CD4-positive, alpha-beta T cell treated with Interleukin-15 for 4 hours (primary cell): ENCODE measurements around the gene TCF7.

Source experiments
- DNase-seq: peaks from one replicate; pipeline ENCODE4 v3.0.0-alpha.2; 2020; ENCODE audit warnings: low spot score

Gene TCF7

DNA sequence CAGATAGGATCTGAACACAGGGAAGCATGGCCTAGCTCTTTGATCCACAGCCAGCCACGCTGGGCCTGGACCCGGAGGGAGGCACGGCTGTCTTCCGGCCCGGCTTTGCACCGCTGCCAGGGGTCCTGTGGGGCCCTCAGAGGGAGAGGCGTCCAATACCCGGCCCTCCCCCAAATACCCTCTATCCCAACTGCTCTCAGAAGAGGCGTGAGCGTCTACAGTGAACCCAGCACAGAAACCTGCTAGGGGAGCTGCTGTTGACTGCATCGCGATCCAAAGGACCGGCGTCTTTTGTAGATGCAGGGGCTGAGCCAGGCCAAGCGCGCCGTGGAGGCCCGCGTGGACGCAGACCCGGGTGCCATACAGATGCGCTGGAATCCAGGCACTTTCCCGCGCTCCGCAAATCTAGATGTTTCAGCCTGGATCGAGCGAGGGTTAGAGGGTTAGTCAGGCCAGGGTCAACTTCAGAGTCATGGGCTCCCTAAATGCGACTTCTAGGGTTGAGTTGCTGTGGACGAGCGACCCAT is 1.1 kb upstream of the TCF7 start:
- no peak for DNase-seq

DNA sequence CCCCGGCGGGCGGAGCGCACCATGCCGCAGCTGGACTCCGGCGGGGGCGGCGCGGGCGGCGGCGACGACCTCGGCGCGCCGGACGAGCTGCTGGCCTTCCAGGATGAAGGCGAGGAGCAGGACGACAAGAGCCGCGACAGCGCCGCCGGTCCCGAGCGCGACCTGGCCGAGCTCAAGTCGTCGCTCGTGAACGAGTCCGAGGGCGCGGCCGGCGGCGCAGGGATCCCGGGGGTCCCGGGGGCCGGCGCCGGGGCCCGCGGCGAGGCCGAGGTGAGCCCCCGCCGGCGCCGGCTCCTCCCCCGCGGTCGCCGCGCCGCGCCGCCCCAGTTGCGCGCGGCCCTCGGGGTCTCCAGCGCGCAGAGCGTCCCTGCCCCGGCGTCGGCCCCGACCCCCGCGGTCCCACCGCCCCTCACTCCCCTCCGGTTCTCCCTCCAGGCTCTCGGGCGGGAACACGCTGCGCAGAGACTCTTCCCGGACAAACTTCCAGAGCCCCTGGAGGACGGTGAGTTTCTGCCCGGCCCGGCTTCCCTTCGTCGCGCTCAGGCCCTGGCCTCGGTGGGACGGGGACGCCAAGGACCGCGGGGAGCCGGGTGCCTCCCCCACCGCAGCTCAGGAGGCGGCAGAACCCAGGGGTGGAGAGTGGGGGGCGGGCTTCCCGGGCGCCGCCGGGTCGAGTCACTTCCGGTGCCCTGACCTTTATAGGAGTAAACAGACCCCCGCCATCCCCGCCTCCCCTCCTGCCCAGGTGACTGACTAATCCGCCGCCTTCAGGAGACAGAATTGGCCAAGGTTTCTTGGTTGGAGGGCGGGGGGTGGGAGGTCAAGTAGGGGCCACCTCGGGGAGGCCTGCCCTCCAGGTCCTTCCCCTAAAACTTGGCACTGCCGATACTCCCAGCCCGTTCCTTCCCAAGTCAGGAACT is 665 bp downstream of the TCF7 start:
- peak; percentile 86 for DNase-seq

GRCh38 chr5:134115806-134116175 is 1.3 kb downstream of the TCF7 start:
- DNase-seq, result no peak

GRCh38 chr5:134116286-134116685 is 1.8 kb downstream of the TCF7 start:
- DNase-seq, result no peak

DNA sequence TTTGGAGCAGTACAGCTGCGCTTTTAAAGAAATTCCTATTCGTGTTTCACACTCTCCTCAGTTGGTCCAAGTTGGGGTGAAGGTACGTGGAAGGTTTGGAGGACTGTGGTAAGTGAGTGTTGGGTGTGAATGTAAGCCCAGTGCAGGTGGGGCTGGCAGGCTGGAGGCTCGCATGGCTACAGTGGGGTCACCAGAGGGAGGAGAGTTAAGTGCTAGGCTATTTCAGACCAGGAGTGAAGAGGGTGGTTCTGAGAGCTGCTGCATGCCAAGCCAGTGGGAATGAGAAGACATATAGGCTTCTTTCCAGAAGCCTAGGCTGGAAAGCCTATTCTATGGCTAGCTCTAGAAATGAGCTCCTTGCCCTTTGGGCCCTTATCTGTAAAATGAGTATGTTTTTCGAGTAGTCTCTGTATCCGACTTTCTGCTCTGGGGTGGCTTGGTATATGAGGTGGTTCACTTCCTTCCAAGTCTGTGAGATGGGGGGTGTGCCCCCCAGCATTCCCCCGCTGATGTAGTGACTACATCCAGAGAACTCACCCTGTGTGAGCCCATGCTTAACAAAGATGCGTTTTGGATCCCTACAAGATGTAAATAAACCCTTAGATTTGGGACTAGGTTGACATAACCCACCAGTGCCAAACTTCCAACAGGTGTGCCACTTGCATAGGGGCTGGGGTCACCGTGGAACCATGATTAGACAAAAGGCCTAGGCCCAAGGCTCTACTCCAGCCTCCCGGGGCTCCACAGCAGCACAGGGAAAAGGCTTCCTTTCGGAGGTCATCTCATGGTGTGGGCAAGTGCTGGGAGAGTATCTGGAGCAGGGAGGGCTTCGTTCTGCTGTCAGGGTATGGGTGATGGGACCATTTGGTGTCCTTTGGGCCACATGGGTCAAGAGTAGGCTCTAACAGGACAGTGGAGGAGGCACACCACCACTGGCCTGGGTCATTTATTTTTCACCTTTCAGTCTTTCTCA is 2.6 kb downstream of the TCF7 start:
- no peak for DNase-seq

GRCh38 chr5:134118212-134118835 is 3.8 kb downstream of the TCF7 start:
- no peak for DNase-seq

GRCh38 chr5:134119720-134120119 is 5.2 kb downstream of the TCF7 start:
- DNase-seq, result no peak

DNA sequence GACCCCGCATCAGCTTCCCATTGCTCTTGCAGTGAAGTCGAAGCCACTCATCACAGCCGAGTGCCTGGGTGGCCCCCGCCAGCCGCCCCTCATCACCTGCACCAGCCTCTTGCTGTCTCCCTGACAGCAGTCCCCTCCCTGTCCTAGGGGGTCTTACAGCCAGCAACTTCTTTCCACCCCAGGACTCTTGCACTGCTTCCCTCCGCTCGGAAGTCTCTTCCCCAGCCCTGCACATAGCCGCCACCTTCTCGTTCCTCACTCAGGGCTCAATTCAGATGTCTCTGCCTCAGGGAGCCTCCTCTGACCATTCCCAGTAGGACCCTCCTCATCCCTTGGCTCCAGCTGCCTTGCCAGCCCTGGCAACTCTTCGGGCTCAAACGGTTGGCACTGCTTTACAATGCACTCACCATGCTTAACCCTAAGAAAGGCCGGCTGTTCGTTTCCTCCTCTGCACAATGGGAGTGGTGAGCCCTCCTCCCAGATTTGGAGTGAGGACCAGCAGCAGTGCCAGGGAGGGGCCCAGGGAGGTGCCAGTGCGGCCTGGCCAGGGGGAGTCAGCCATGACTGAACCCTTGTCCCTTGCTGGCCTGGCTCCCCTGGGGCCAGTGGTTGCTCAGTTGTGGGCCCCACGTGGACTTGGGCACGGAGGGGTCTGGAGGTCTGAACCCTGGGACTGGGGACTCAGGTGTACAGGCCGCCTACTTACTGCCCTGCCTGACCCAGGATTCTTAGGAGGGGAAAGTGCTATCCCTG is 6.1 kb downstream of the TCF7 start:
- no peak for DNase-seq

- DNase-seq, result peak; percentile 69
Measured at GRCh38 chr5:134122530-134122929, 8.0 kb downstream of the TCF7 start.

DNA sequence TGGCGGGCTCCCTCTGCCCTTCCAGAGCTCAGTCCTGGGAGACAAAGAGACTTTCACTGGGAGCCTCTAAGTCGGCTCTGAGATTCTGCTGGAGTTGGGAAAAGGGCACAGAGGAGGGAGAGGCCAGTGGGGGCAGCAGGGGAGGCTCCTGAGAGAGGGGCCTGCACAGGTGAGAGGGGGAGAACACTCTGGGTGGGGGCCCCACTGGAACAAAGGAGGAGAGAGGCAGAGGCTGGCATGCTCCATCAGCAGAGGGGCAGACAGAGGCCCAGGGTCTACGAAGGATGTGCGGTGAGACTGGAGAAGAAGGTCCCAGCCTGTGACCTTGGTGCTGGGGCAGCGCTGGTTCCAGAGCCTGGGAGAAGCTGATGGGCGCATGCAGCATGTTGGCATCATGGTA is 8.9 kb downstream of the TCF7 start:
- no peak for DNase-seq

- peak; percentile 43 for DNase-seq
Measured at GRCh38 chr5:134124289-134125038, 10.0 kb downstream of the TCF7 start.

- no peak for DNase-seq
Measured at GRCh38 chr5:134125039-134126015, 10.8 kb downstream of the TCF7 start.

GRCh38 chr5:134127376-134127861 is 12.9 kb downstream of the TCF7 start:
- DNase-seq, result peak; percentile 53

- no peak for DNase-seq
Measured at GRCh38 chr5:134127988-134128647, 13.6 kb downstream of the TCF7 start.

GRCh38 chr5:134128648-134128995 is 14.1 kb downstream of the TCF7 start:
- DNase-seq, result no peak

- DNase-seq, result peak; percentile 42
Measured at GRCh38 chr5:134129411-134130238, 15.1 kb downstream of the TCF7 start.

DNA sequence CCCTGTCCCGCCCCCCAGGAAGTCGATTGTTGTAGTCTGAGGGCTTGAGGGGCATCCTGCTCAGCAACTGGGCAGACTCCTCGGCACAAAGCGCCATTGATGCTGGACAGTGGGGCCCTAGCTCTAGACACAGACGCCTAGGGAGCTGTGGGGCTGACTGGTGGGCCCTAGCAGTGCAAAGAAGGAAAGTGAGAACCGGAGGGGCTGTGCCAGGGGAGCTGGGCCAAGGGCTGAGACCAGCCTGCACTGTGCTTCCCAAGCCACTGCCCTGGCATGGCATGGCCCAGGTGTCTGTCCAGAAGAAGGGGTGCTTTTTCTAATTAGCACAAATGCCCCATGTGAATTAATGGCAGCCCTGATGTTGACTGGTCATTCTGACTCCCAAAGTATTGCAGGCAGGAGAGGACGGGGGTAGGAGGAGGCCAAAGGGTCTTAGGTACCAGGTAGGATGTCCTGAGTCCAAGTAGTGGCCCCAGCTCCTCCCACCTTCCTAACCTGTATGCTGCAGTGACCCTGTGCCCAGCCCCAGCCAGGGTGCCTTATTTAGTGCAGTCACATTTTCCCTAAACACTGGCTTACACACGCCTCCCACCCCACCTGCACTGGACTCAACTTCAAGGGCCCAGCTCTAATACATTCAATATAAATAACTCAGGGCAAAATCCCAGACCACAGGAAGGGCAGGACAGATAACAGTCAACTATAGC is 15.9 kb downstream of the TCF7 start:
- DNase-seq, result no peak
